Liver (tissue), 9 donors: ENCODE results near the gene TSPAN7. TPM values are rescaled to one million over a fixed set of nuclear protein-coding genes. Genes with fewer than 3 reads are reported as not detected.

Source experiments
- DNase-seq: peaks from one replicate; pipeline ENCODE4 v3.0.0-alpha.2; 2017; ENCODE audit warnings: low spot score
- H3K27ac ChIP-seq, 2 donors: one replicate each; pipeline ENCODE4 v1.7.0; 2013; ENCODE audit warnings: inconsistent platforms in 2 of 2, low read length in 2 of 2, control low read depth in 1 of 2, low read depth in 1 of 2, mild to moderate bottlenecking in 1 of 2
- H3K27me3 ChIP-seq, 4 donors: one replicate each; pipeline versions ENCODE4 v1.6.1 to v1.7.0; 2013; ENCODE audit warnings: low read length in 3 of 4, inconsistent platforms in 1 of 4, mild to moderate bottlenecking in 1 of 4, moderate library complexity in 1 of 4; ENCODE audit not compliant: control insufficient read depth in 4 of 4, insufficient read depth in 4 of 4
- H3K36me3 ChIP-seq, 4 donors: one replicate each; pipeline versions ENCODE4 v1.6.1 to v1.7.0; 2013; ENCODE audit warnings: low read length in 3 of 4, mild to moderate bottlenecking in 3 of 4, low read depth in 1 of 4, moderate library complexity in 1 of 4; ENCODE audit not compliant: control insufficient read depth in 4 of 4, insufficient read depth in 3 of 4
- H3K4me1 ChIP-seq, 4 donors: one replicate each; pipeline versions ENCODE4 v1.6.1 to v1.7.0; 2013; ENCODE audit warnings: low read length in 3 of 4, mild to moderate bottlenecking in 3 of 4, moderate library complexity in 1 of 4; ENCODE audit not compliant: control insufficient read depth in 4 of 4, insufficient read depth in 4 of 4
- H3K4me3 ChIP-seq, 3 donors: one replicate each; pipeline versions ENCODE4 v1.6.1 to v1.7.0; 2013; ENCODE audit warnings: low read length in 3 of 3, control low read depth in 1 of 3, low read depth in 1 of 3, mild to moderate bottlenecking in 1 of 3
- H3K9ac ChIP-seq, 2 donors: one replicate each; pipeline ENCODE4 v1.7.0; 2013; ENCODE audit warnings: low read length in 2 of 2, mild to moderate bottlenecking in 2 of 2, moderate library complexity in 2 of 2, control low read depth in 1 of 2, low read depth in 1 of 2
- H3K9me3 ChIP-seq, 4 donors: one replicate each; pipeline versions ENCODE4 v1.6.1 to v1.7.0; 2013; ENCODE audit warnings: low read length in 3 of 4; ENCODE audit not compliant: control insufficient read depth in 4 of 4
- EGR1 ChIP-seq, 2 donors: IDR thresholded peaks; 2 replicates each; pipeline ENCODE4 v1.6.1; 2016 to 2018; ENCODE audit warnings: antibody characterized with exemption in 2 of 2, low read depth in 2 of 2
- FOXA1 ChIP-seq: IDR thresholded peaks from 2 replicates; pipeline ENCODE4 v1.6.1; 2016; ENCODE audit warnings: antibody characterized with exemption
- FOXA2 ChIP-seq: IDR thresholded peaks from 2 replicates; pipeline ENCODE4 v1.6.1; 2016; ENCODE audit warnings: antibody characterized with exemption
- GABPA ChIP-seq, 2 donors: IDR thresholded peaks in 1 of 2; conservative IDR thresholded peaks in 1 of 2; 2 replicates each; pipeline ENCODE4 v1.6.1; 2016; ENCODE audit warnings: antibody characterized with exemption in 2 of 2, mild to moderate bottlenecking in 1 of 2, moderate library complexity in 1 of 2
- HNF4A ChIP-seq, 2 donors: conservative IDR thresholded peaks; 2 replicates each; pipeline ENCODE4 v1.6.1; 2016; ENCODE audit warnings: antibody characterized with exemption in 2 of 2, mild to moderate bottlenecking in 2 of 2
- HNF4G ChIP-seq: IDR thresholded peaks from 2 replicates; pipeline ENCODE4 v1.6.1; 2016; ENCODE audit warnings: antibody characterized with exemption
- JUND ChIP-seq, 2 donors: IDR thresholded peaks; 2 replicates each; pipeline ENCODE4 v1.6.1; 2016; ENCODE audit warnings: antibody characterized with exemption in 2 of 2
- NR2F2 ChIP-seq: IDR thresholded peaks from 2 replicates; pipeline ENCODE4 v1.6.1; 2016; ENCODE audit warnings: antibody characterized with exemption
- RAD21 ChIP-seq, 2 donors: IDR thresholded peaks; 2 replicates each; pipeline ENCODE4 v1.6.1; 2016; ENCODE audit warnings: antibody characterized with exemption in 2 of 2, mild to moderate bottlenecking in 2 of 2
- RXRA ChIP-seq, 2 donors: IDR thresholded peaks; 2 replicates each; pipeline ENCODE4 v1.6.1; 2017 to 2018; ENCODE audit warnings: antibody characterized with exemption in 2 of 2, mild to moderate bottlenecking in 1 of 2
- SP1 ChIP-seq: IDR thresholded peaks from 2 replicates; pipeline ENCODE4 v1.6.1; 2018; ENCODE audit warnings: antibody characterized with exemption, mild to moderate bottlenecking
- TAF1 ChIP-seq: conservative IDR thresholded peaks from 2 replicates; pipeline ENCODE4 v1.6.1; 2016; ENCODE audit warnings: antibody characterized with exemption, mild to moderate bottlenecking
- YY1 ChIP-seq: IDR thresholded peaks from 2 replicates; pipeline ENCODE4 v1.6.1; 2016; ENCODE audit warnings: antibody characterized with exemption, mild to moderate bottlenecking
- WGBS: extraction: QIAGEN DNeasy Blood & Tissue Kit; methylation state at CpG from one replicate; pipeline ENCODE4 v1.1.7; 2013; 5-methylcytosine and 5-hydroxymethylcytosine counted together
- polyA plus RNA-seq, 2 donors: library from polyadenylated mRNA; stranded (reverse) in 1 of 2; unstranded in 1 of 2; fragments of 200-250 nt in 1 of 2; fragments of >200 nt in 1 of 2; fragmentation: Nextera tagmentation in 1 of 2; extraction: Ambion mirVana in 1 of 2; gene quantifications; one replicate each; pipeline versions ENCODE4 v1.2.1 to v1.2.3, GENCODE V29; 2013 to 2015
- total RNA-seq, 2 donors: library from RNA; depleted of rRNA; stranded (reverse); fragments of >200 nt; gene quantifications; one replicate each; pipeline ENCODE4 v1.2.3, GENCODE V29; 2014
- TF ChIP-seq, protein P1 (sequence below): IDR thresholded peaks from 2 replicates; pipeline ENCODE4 v1.6.1; 2016; ENCODE audit warnings: antibody characterized with exemption
- TF ChIP-seq, protein P2 (sequence below): IDR thresholded peaks from 2 replicates; pipeline ENCODE4 v1.6.1; 2016; ENCODE audit warnings: antibody characterized with exemption
- TF ChIP-seq, protein P3 (sequence below): IDR thresholded peaks from 2 replicates; pipeline ENCODE4 v1.6.1; 2016; ENCODE audit warnings: antibody characterized with exemption, mild to moderate bottlenecking
- TF ChIP-seq, protein P4 (sequence below): fragments of 150-350 bp; IDR thresholded peaks from 2 replicates; pipeline ENCODE4 v1.5.1; 2017; ENCODE audit warnings: improper control_type of control experiment, low read depth, low read length; ENCODE audit not compliant: missing input control
- TF ChIP-seq, protein P5 (sequence below): IDR thresholded peaks from 2 replicates; pipeline ENCODE4 v1.6.1; 2016; ENCODE audit warnings: antibody characterized with exemption
- donor health status: healthy.
- donor health status: healthy.
- donor health status: healthy.
- donor health status: healthy.
- donor health status: healthy.

TSPAN7 gene
- total and polyA plus RNA-seq, 4 donors, result 10.1 to 26.2 (median 17.6) TPM

DNA sequence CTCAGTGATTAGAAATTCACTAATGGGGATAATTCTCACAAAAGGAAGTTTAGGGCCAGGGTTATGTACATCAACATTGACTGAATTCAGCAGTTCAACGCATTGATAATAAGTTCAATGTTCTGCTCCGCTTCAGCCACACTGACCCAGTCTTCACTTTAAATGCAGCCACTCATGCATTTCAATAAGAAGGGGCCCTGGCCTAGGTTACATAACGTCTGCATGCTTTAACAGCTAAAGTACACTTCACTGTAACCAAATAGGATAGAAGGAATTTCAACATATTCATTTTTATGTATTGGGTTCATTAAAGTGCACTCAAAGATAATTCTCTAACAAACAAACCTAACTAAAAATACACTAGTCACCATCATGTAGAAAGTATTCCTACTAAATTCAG is 12.8 kb upstream of the TSPAN7 start:
- WGBS, result 79% methylated on average over 3 of the region's 3 CpGs
- no peaks in the 10 kb centered on the region for H3K27me3 ChIP-seq

DNA sequence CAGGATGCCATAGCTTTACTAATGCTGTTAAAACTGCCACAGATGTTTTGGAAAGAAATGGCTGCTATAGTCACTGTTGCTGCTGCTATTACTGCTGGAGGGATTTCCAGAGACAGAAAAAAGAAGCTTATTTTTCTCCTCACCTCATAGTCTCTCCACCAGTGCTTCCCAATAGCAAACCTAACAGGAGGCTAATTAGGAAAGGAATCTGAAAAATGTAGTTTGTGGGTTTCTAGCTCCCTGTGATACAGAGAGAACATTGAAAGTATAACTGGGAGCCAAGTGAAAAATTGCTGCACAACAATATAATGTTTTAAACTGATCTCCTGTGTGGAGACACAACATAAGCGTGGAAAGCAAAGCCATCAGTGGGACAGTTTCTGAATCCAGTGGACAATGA is 8.6 kb upstream of the TSPAN7 start:
- no peak overlapping the region for H3K4me3 ChIP-seq
- no peaks in the 10 kb centered on the region for H3K4me1 ChIP-seq

More for the DNA sequence above, 12.8 kb upstream of the TSPAN7 start:
- Histone ChIP-seq H3K4me3 (no peak overlapping the region), H3K27ac (no peak overlapping the region), H3K4me1 (no peaks in the 10 kb centered on the region), H3K36me3 (no peaks in the 10 kb centered on the region), H3K9ac (no peak overlapping the region), H3K9me3 (no peaks in the 10 kb centered on the region)
- DNase-seq, result no peak
- TF ChIP-seq, protein P1, sequence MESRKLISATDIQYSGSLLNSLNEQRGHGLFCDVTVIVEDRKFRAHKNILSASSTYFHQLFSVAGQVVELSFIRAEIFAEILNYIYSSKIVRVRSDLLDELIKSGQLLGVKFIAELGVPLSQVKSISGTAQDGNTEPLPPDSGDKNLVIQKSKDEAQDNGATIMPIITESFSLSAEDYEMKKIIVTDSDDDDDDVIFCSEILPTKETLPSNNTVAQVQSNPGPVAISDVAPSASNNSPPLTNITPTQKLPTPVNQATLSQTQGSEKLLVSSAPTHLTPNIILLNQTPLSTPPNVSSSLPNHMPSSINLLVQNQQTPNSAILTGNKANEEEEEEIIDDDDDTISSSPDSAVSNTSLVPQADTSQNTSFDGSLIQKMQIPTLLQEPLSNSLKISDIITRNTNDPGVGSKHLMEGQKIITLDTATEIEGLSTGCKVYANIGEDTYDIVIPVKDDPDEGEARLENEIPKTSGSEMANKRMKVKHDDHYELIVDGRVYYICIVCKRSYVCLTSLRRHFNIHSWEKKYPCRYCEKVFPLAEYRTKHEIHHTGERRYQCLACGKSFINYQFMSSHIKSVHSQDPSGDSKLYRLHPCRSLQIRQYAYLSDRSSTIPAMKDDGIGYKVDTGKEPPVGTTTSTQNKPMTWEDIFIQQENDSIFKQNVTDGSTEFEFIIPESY, result no peak
- no peak for TF ChIP-seq RXRA (IDR thresholded peaks at IDR 0.05)
- no peak for TF ChIP-seq RAD21 (IDR thresholded peaks at IDR 0.05)
- TF ChIP-seq, protein P2, sequence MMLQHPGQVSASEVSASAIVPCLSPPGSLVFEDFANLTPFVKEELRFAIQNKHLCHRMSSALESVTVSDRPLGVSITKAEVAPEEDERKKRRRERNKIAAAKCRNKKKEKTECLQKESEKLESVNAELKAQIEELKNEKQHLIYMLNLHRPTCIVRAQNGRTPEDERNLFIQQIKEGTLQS, result no peak
- no peak for TF ChIP-seq TAF1
- TF ChIP-seq GABPA (IDR thresholded peaks at IDR 0.05 in 1 of 2, conservative IDR thresholded peaks at IDR 0.05 in 1 of 2), result no peak
- TF ChIP-seq EGR1 (IDR thresholded peaks at IDR 0.05; ENCODE audit: low read depth in 2 of 2), result no peak
- no peak for TF ChIP-seq HNF4A (conservative IDR thresholded peaks at IDR 0.05)
- TF ChIP-seq, protein P3, sequence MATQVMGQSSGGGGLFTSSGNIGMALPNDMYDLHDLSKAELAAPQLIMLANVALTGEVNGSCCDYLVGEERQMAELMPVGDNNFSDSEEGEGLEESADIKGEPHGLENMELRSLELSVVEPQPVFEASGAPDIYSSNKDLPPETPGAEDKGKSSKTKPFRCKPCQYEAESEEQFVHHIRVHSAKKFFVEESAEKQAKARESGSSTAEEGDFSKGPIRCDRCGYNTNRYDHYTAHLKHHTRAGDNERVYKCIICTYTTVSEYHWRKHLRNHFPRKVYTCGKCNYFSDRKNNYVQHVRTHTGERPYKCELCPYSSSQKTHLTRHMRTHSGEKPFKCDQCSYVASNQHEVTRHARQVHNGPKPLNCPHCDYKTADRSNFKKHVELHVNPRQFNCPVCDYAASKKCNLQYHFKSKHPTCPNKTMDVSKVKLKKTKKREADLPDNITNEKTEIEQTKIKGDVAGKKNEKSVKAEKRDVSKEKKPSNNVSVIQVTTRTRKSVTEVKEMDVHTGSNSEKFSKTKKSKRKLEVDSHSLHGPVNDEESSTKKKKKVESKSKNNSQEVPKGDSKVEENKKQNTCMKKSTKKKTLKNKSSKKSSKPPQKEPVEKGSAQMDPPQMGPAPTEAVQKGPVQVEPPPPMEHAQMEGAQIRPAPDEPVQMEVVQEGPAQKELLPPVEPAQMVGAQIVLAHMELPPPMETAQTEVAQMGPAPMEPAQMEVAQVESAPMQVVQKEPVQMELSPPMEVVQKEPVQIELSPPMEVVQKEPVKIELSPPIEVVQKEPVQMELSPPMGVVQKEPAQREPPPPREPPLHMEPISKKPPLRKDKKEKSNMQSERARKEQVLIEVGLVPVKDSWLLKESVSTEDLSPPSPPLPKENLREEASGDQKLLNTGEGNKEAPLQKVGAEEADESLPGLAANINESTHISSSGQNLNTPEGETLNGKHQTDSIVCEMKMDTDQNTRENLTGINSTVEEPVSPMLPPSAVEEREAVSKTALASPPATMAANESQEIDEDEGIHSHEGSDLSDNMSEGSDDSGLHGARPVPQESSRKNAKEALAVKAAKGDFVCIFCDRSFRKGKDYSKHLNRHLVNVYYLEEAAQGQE, result no peak
- TF ChIP-seq, protein P4, sequence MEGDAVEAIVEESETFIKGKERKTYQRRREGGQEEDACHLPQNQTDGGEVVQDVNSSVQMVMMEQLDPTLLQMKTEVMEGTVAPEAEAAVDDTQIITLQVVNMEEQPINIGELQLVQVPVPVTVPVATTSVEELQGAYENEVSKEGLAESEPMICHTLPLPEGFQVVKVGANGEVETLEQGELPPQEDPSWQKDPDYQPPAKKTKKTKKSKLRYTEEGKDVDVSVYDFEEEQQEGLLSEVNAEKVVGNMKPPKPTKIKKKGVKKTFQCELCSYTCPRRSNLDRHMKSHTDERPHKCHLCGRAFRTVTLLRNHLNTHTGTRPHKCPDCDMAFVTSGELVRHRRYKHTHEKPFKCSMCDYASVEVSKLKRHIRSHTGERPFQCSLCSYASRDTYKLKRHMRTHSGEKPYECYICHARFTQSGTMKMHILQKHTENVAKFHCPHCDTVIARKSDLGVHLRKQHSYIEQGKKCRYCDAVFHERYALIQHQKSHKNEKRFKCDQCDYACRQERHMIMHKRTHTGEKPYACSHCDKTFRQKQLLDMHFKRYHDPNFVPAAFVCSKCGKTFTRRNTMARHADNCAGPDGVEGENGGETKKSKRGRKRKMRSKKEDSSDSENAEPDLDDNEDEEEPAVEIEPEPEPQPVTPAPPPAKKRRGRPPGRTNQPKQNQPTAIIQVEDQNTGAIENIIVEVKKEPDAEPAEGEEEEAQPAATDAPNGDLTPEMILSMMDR, result no peak
- TF ChIP-seq FOXA1, result no peak
- no peak for TF ChIP-seq HNF4G
- no peak for TF ChIP-seq JUND (IDR thresholded peaks at IDR 0.05)
- no peak for TF ChIP-seq SP1
- TF ChIP-seq, protein P5, sequence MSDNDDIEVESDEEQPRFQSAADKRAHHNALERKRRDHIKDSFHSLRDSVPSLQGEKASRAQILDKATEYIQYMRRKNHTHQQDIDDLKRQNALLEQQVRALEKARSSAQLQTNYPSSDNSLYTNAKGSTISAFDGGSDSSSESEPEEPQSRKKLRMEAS, result no peak
- TF ChIP-seq FOXA2, result no peak
- no peak for TF ChIP-seq YY1
- no peak for TF ChIP-seq NR2F2

More for the DNA sequence above, 8.6 kb upstream of the TSPAN7 start:
- TF ChIP-seq, protein P1, result no peak
- no peak for DNase-seq
- no peaks in the 10 kb centered on the region for H3K27me3 ChIP-seq
- WGBS, result 91% methylated on average over 1 of the region's 1 CpG
- H3K9ac ChIP-seq, result no peak overlapping the region
- H3K36me3 ChIP-seq, result no peaks in the 10 kb centered on the region
- H3K27ac ChIP-seq, result no peak overlapping the region
- no peaks in the 10 kb centered on the region for H3K9me3 ChIP-seq
